Calu3 (cell line): ENCODE results near the gene RNF8. TPM values are rescaled to one million over a fixed set of nuclear protein-coding genes. Genes with fewer than 3 reads are reported as not detected.

Experiments
- BruUV-seq: library from RNA; stranded (reverse); fragments of 400-500 nt; replicated peaks from 2 replicates; lab custom pipeline; 2021; lab: Mats Ljungman, UMichigan
- CTCF ChIA-PET: fragments of 300-600 bp; sonication (Branson Sonifier 250); formaldehyde crosslinking; loops from one replicate; lab custom pipeline; 2022; ENCODE audit warnings: antibody characterized with exemption; lab: Charles Lee
- DNase-seq: peaks from one replicate; pipeline ENCODE4 v3.0.0; 2022
- H3K27ac Mint-ChIP-seq: one replicate; pipeline ENCODE4 v1.8.0; 2022; ENCODE audit warnings: mixed read lengths; ENCODE audit not compliant: unreplicated experiment
- H3K27me3 Mint-ChIP-seq: one replicate; pipeline ENCODE4 v1.8.0; 2022; ENCODE audit warnings: mixed read lengths; ENCODE audit not compliant: unreplicated experiment
- H3K36me3 Mint-ChIP-seq: one replicate; pipeline ENCODE4 v1.8.0; 2022; ENCODE audit warnings: mild to moderate bottlenecking, moderate library complexity, mixed read lengths; ENCODE audit not compliant: insufficient read depth, unreplicated experiment
- H3K4me1 Mint-ChIP-seq: one replicate; pipeline ENCODE4 v1.8.0; 2022; ENCODE audit warnings: mild to moderate bottlenecking, low read depth, mixed read lengths; ENCODE audit not compliant: unreplicated experiment
- H3K4me3 Mint-ChIP-seq: one replicate; pipeline ENCODE4 v1.8.0; 2022; ENCODE audit warnings: mild to moderate bottlenecking, low read depth, moderate library complexity, mixed read lengths; ENCODE audit not compliant: unreplicated experiment
- H3K9me3 Mint-ChIP-seq: one replicate; pipeline ENCODE4 v1.8.0; 2022; ENCODE audit warnings: low read depth, mixed read lengths; ENCODE audit not compliant: unreplicated experiment
- intact Hi-C: fragments of 100-400 bp; cut with micrococcal nuclease; formaldehyde crosslinking; loops from one replicate; pipeline ENCODE4 v1.10.0; 2022; ENCODE audit not compliant: unreplicated experiment
- total RNA-seq: library from RNA; stranded (reverse); gene quantifications from 2 replicates; pipeline ENCODE4 v1.2.3, GENCODE V29; 2022
- TF ChIP-seq, protein P1 (sequence below): fragments of 200-600 bp; IDR thresholded peaks from one replicate; pipeline ENCODE4 v1.8.0; 2022; ENCODE audit warnings: antibody characterized with exemption; ENCODE audit not compliant: unreplicated experiment

RNF8 gene
- total RNA-seq, 1 experiment from 2014 or later: 17.1 TPM

DNA sequence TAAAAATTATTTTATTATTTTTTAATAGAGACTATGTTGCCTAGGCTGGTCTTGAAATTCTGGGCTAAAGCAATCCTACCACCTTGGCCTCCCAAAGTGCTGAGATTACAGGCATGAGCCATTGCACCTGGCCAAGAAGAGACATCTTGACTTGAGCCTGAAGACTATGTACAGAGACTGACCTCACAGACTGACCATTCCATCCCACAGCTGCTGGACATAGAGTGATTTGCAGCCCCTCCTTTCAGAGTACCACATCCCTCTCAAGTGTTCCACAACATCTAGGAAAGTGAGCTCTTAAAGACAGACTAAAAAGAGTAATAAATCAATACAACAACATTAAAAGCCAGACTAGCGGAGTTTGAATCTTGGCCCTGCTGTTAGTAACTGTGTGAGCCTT lies 39.0 kb downstream of the RNF8 start:
- no peak for DNase-seq
- Mint-ChIP-seq H3K4me3 (no peak overlapping the region), H3K9me3 (no peaks in the 10 kb centered on the region), H3K4me1 (no peaks in the 10 kb centered on the region), H3K36me3 (no peaks in the 10 kb centered on the region), H3K27ac (no peak overlapping the region), H3K27me3 (peaks cover 5% of the 10 kb centered on the region)
- no TSS peak for BruUV-seq
- CTCF ChIA-PET: no interaction called here
- TF ChIP-seq, protein P1, sequence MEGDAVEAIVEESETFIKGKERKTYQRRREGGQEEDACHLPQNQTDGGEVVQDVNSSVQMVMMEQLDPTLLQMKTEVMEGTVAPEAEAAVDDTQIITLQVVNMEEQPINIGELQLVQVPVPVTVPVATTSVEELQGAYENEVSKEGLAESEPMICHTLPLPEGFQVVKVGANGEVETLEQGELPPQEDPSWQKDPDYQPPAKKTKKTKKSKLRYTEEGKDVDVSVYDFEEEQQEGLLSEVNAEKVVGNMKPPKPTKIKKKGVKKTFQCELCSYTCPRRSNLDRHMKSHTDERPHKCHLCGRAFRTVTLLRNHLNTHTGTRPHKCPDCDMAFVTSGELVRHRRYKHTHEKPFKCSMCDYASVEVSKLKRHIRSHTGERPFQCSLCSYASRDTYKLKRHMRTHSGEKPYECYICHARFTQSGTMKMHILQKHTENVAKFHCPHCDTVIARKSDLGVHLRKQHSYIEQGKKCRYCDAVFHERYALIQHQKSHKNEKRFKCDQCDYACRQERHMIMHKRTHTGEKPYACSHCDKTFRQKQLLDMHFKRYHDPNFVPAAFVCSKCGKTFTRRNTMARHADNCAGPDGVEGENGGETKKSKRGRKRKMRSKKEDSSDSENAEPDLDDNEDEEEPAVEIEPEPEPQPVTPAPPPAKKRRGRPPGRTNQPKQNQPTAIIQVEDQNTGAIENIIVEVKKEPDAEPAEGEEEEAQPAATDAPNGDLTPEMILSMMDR: no peak
- intact Hi-C loops: no loop called here

DNA sequence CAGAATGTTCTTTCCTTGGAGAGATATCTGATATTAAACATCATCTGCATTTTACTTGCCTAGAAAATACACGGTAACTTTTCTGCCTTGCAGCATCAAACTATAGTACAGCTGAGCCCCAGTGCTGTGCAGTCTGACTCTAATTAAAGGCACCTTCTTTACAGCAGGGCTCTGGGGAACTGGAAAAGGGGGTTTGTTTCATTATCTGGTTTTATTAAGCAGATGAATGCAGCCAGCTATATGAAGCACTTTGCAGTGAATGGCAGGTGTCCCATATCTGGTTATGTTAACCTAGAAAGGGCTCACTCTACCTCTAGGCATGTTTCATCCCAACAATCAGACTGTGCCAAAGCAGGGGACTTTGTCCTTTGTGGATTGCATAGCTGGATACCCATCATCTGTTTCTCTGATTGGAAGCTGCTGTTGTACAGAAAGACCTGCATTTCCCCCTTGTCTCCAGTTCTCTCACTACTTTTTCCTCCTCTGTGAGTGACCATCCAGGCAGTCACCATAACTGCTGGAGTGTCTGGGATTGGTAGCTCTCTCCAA lies 39.7 kb downstream of the RNF8 start:
- Mint-ChIP-seq H3K36me3 (no peaks in the 10 kb centered on the region), H3K27ac (no peak overlapping the region), H3K4me3 (no peak overlapping the region), H3K4me1 (no peaks in the 10 kb centered on the region), H3K9me3 (no peaks in the 10 kb centered on the region), H3K27me3 (peaks cover 11% of the 10 kb centered on the region)
- no TSS peak for BruUV-seq
- CTCF ChIA-PET: no interaction called here
- no peak for DNase-seq
- intact Hi-C loops: no loop called here
- TF ChIP-seq, protein P1: no peak

DNA sequence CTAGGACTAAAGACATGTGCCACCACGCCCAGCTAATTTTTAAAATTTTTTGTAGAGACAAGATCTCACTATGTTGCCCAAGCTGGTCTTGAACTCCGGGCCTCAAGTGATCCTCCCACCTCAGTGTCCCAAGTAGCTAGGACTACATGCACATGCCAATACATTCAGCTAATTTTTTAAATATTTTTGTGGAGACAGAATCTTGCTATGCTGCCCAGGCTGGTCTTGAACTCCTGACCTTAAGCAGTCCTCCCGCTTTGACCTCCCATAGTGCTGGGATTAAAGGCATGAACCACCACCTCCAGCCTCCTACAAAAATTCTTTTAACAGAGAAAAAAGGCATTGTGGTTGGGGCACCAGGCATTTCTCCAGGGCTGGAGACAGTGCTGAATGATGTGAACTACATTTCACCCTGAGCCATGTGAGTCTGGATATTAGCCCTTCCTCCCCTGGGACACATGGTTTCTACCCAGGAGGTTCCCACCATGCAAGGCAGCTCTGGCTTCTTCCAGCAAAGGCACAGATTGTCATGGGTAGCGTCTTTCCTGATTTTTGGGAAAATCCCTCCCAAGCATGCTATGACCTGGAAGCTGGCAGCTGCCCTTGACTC lies 42.9 kb downstream of the RNF8 start:
- TF ChIP-seq, protein P1: no peak
- Mint-ChIP-seq H3K4me1 (no peaks in the 10 kb centered on the region), H3K9me3 (no peaks in the 10 kb centered on the region), H3K4me3 (no peak overlapping the region), H3K36me3 (no peaks in the 10 kb centered on the region), H3K27me3 (peaks cover 40% of the 10 kb centered on the region), H3K27ac (no peak overlapping the region)
- CTCF ChIA-PET: no interaction called here
- intact Hi-C loops: no loop called here
- BruUV-seq: no TSS peak
- DNase-seq: no peak

DNA sequence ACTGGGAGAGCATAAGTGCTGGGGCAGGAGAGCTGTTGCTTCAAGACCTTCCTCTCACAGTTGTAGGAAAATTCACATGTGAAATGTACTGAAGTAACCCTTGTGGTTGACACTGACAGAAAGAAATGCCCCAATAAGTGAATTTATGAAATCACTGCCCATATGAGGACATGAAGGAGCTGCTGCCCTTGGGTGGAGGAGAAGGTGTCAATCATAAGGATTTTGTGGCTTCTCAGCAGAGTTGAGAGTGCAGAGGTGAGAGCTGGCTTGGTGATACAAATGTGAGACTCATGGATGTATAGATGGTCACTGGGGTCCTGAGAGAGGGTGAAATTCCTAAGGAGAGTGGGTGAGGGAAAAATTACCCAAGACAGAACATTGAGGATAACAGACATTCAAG lies 45.3 kb downstream of the RNF8 start:
- Mint-ChIP-seq H3K4me1 (no peaks in the 10 kb centered on the region), H3K9me3 (no peaks in the 10 kb centered on the region), H3K36me3 (no peaks in the 10 kb centered on the region), H3K27ac (no peak overlapping the region), H3K4me3 (no peak overlapping the region), H3K27me3 (peaks cover 53% of the 10 kb centered on the region)
- TF ChIP-seq, protein P1: no peak
- CTCF ChIA-PET: no interaction called here
- intact Hi-C loops: no loop called here
- DNase-seq: no peak
- BruUV-seq: no TSS peak
